Stomach (tissue), 9 donors: ENCODE results near the gene PARD3. TPM values are rescaled to one million over a fixed set of nuclear protein-coding genes. Genes with fewer than 3 reads are reported as not detected.

Source experiments
- DNase-seq, 2 donors: peaks; one replicate each; pipeline versions ENCODE4 v3.0.0 to v3.0.0-alpha.2; 2013 to 2019
- H3K27ac ChIP-seq, 5 donors: fragments of 200-600 bp in 4 of 5; sonication (generic) in 4 of 5; one replicate each; pipeline ENCODE4 v1.5.1; 2013 to 2019; ENCODE audit warnings: mild to moderate bottlenecking in 1 of 5, moderate library complexity in 1 of 5
- H3K27me3 ChIP-seq, 3 donors: fragments of 200-600 bp; sonication (generic); one replicate each; pipeline ENCODE4 v1.5.1; 2017 to 2019; ENCODE audit warnings: mixed run types in 1 of 3
- H3K36me3 ChIP-seq, 4 donors: fragments of 200-600 bp; sonication (generic); 1 replicate in 3 of 4; 2 replicates in 1 of 4; pipeline ENCODE4 v1.5.1; 2016 to 2019
- H3K4me1 ChIP-seq, 4 donors: fragments of 200-600 bp; sonication (generic); one replicate each; pipeline ENCODE4 v1.5.1; 2016 to 2019
- H3K4me3 ChIP-seq, 4 donors: fragments of 200-600 bp; sonication (generic) in 3 of 4; one replicate each; pipeline ENCODE4 v1.5.1; 2016 to 2019; ENCODE audit warnings: mild to moderate bottlenecking in 1 of 4
- H3K9me3 ChIP-seq, 4 donors: fragments of 200-600 bp; sonication (generic); one replicate each; pipeline ENCODE4 v1.5.1; 2016 to 2019
- CTCF ChIP-seq, 7 experiments: fragments of 450-650 bp in 4 of 7; fragments of 200-600 bp in 3 of 7; sonication (generic) in 3 of 7; IDR thresholded peaks; one replicate each; pipeline ENCODE4 v1.5.1; 2016 to 2019; ENCODE audit warnings: antibody characterized with exemption in 7 of 7, control low read depth in 2 of 7, mild to moderate bottlenecking in 1 of 7
- EP300 ChIP-seq: sonication (generic); formaldehyde crosslinking; IDR thresholded peaks from one replicate; pipeline ENCODE4 v1.6.1; 2017; ENCODE audit warnings: antibody characterized with exemption
- POLR2A ChIP-seq, 4 donors: fragments of 450-650 bp; IDR thresholded peaks; one replicate each; pipeline ENCODE4 v1.6.1; 2016; ENCODE audit warnings: antibody characterized with exemption in 4 of 4, control low read depth in 2 of 4, mild to moderate bottlenecking in 1 of 4, moderate library complexity in 1 of 4
- POLR2AphosphoS5 ChIP-seq, 3 donors: sonication (generic); formaldehyde crosslinking; IDR thresholded peaks; one replicate each; pipeline ENCODE4 v1.6.1; 2016; ENCODE audit warnings: antibody characterized with exemption in 3 of 3
- WGBS, 5 donors: extraction: QIAGEN DNeasy Blood & Tissue Kit in 3 of 5; methylation state at CpG; one replicate each; pipeline versions ENCODE4 v1.1.5 to v1.1.7; 2013 to 2018; 5-methylcytosine and 5-hydroxymethylcytosine counted together
- intact Hi-C: fragments of 100-400 bp; cut with DNase I; formaldehyde crosslinking; loops from one replicate; pipeline ENCODE4 v1.15.1; 2023; ENCODE audit warnings: low total_unique reads
- polyA plus RNA-seq, 3 donors: library from polyadenylated mRNA; stranded (reverse); fragments of 200-250 nt; gene quantifications; one replicate each; pipeline ENCODE4 v1.2.3, GENCODE V29; 2013
- total RNA-seq, 5 donors: library from RNA; depleted of rRNA; stranded (reverse); fragments of >200 nt; gene quantifications; one replicate each; pipeline versions ENCODE4 v1.1.0 to v1.2.3, GENCODE V29; 2014 to 2016
- donor health status: healthy with polysubstance abuse.
- donor health status: Bipolar disorder and iron deficiency.
- donor health status: healthy.

PARD3 gene
- total and polyA plus RNA-seq, 8 donors, result 13.7 to 118 (median 31.8) TPM

- no peaks in the 10 kb centered on the region for H3K27me3 ChIP-seq
- no peak overlapping the region for H3K27ac ChIP-seq
- intact Hi-C loops, result no loop called here
- H3K9me3 ChIP-seq, result no peaks in the 10 kb centered on the region
- no peak for DNase-seq
- H3K4me3 ChIP-seq, result no peak overlapping the region
- no peaks in the 10 kb centered on the region for H3K36me3 ChIP-seq
- no peak for TF ChIP-seq CTCF (IDR thresholded peaks at IDR 0.05)
- TF ChIP-seq EP300, result no peak
- TF ChIP-seq POLR2AphosphoS5 (IDR thresholded peaks at IDR 0.05), result no peak
- no peak for TF ChIP-seq POLR2A (IDR thresholded peaks at IDR 0.05)
- H3K4me1 ChIP-seq, result peaks cover 0 to 20% (median 9%) of the 10 kb centered on the region in 4 donors
- WGBS, 5 donors, result 76 to 93% (median 89%) methylated on average over 6 to 12 of the region's 12 CpGs
These were observed 190.6 kb downstream of the PARD3 start for GRCh38 chr10:34624323-34625153.

- 90 to 97% (median 97%) methylated on average over 4 of the region's 4 CpGs for WGBS, 5 donors
- no peak for DNase-seq
- Histone ChIP-seq H3K4me1 (peaks cover 0 to 9% (median 1%) of the 10 kb centered on the region in 4 donors), H3K36me3 (no peaks in the 10 kb centered on the region), H3K27me3 (no peaks in the 10 kb centered on the region), H3K4me3 (no peak overlapping the region), H3K9me3 (no peaks in the 10 kb centered on the region), H3K27ac (no peak overlapping the region)
- intact Hi-C loops, result no loop called here
- no peak for TF ChIP-seq EP300
- TF ChIP-seq POLR2A (IDR thresholded peaks at IDR 0.05), result no peak
- no peak for TF ChIP-seq CTCF (IDR thresholded peaks at IDR 0.05)
- no peak for TF ChIP-seq POLR2AphosphoS5 (IDR thresholded peaks at IDR 0.05)
These were observed 192.2 kb downstream of the PARD3 start for GRCh38 chr10:34622945-34623344.

- Histone ChIP-seq H3K4me3 (no peak overlapping the region), H3K36me3 (no peaks in the 10 kb centered on the region), H3K27me3 (no peaks in the 10 kb centered on the region), H3K4me1 (no peaks in the 10 kb centered on the region), H3K9me3 (no peaks in the 10 kb centered on the region), H3K27ac (no peak overlapping the region)
- WGBS, 5 donors, result 51 to 79% (median 60%) methylated on average over 2 of the region's 2 CpGs
- TF ChIP-seq POLR2AphosphoS5 (IDR thresholded peaks at IDR 0.05) (no peak), EP300 (no peak), CTCF (IDR thresholded peaks at IDR 0.05) (no peak), POLR2A (IDR thresholded peaks at IDR 0.05) (no peak)
- intact Hi-C loops, result no loop called here
- no peak for DNase-seq
These were observed 196.5 kb downstream of the PARD3 start for GRCh38 chr10:34618611-34619010.

- DNase-seq, result no peak
- H3K9me3 ChIP-seq, result no peaks in the 10 kb centered on the region
- TF ChIP-seq EP300, result no peak
- WGBS, 5 donors, result 86 to 98% (median 90%) methylated on average over 3 of the region's 3 CpGs
- H3K4me3 ChIP-seq, result no peak overlapping the region
- intact Hi-C loops, result no loop called here
- peaks cover 0 to 4% (median 2%) of the 10 kb centered on the region in 4 donors for H3K4me1 ChIP-seq
- H3K27ac ChIP-seq, result no peak overlapping the region
- no peaks in the 10 kb centered on the region for H3K27me3 ChIP-seq
- no peaks in the 10 kb centered on the region for H3K36me3 ChIP-seq
These were observed 199.3 kb downstream of the PARD3 start for GRCh38 chr10:34615770-34616169.

GRCh38 chr10:34613491-34613890 lies 201.6 kb downstream of the PARD3 start:
- H3K4me3 ChIP-seq, result no peak overlapping the region
- H3K27ac ChIP-seq, result no peak overlapping the region
- H3K36me3 ChIP-seq, result no peaks in the 10 kb centered on the region
- 82 to 90% (median 88%) methylated on average over 3 of the region's 3 CpGs for WGBS, 5 donors
- intact Hi-C loops, result no loop called here
- no peak for TF ChIP-seq EP300
- no peaks in the 10 kb centered on the region for H3K27me3 ChIP-seq
- DNase-seq, result no peak
- H3K9me3 ChIP-seq, result no peaks in the 10 kb centered on the region
- H3K4me1 ChIP-seq, result peaks cover 0 to 11% (median 2%) of the 10 kb centered on the region in 4 donors
